Astrocyte of the cerebellum (primary cell): ENCODE data around the gene MLLT11.
"Not testable (repeated sequence)": the region's sequence is repeated elsewhere in the genome, so short reads cannot be mapped to it uniquely, and the experiment has no call there.

Experiments
- DNase-seq: peaks from one replicate; pipeline ENCODE4 v3.0.0-alpha.2; 2011; ENCODE audit warnings: low read depth
- H3K4me3 ChIP-seq: 2 replicates; pipeline ENCODE4 v1.5.1; 2011; ENCODE audit warnings: mild to moderate bottlenecking, low read depth, low read length, moderate library complexity
- CTCF ChIP-seq: IDR thresholded peaks from 2 replicates; pipeline ENCODE4 v1.5.1; 2012; ENCODE audit warnings: low read length, low read depth, moderate library complexity, mild to moderate bottlenecking; ENCODE audit errors: missing control alignments
- in situ Hi-C: cut with HindIII; loops from 2 replicates; pipeline ENCODE4 v1.10.0; 2017; ENCODE audit warnings: low sequenced_read_pairs

The MLLT11 gene

DNA sequence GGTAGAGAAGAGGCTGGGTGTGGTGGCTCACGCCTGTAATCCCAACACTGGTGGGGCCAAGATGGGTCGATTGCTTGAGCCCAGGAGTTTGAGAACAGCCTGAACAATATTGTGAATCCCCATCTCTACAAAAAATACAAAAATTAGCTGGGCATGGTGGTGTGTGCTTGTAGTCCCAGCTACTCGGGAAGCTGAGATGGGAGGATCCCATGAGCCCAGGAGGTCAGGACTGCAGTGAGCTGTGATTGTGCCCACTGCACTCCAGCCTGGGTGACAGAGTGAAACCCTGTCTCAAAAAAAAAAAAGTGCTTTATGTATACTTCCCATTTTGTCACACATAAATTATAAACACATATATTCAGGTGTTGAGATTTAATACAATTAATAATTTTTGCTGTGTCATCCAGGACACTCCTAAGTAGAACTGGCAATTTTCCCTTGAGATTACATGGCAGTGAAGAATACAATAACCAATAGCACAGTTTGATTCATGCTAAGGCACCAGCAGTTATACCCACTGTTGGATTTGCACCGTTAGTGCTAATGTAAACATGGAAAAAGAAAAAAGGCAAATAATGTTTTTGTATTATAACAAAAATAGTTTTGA is 25.9 kb downstream of the MLLT11 start:
- no peak for TF ChIP-seq CTCF
- DNase-seq, result no peak
- in situ Hi-C loops, result no loop called here
- no peak overlapping the region for H3K4me3 ChIP-seq

- in situ Hi-C loops, result loop anchor here (5.0 kb wide), 1 partner anchor 45 kb away; no protein-coding TSS in a partner anchor
- not testable (repeated sequence) for H3K4me3 ChIP-seq, DNase-seq
Observed at GRCh38 chr1:151097426-151097825, 37.2 kb downstream of the MLLT11 start.

DNA sequence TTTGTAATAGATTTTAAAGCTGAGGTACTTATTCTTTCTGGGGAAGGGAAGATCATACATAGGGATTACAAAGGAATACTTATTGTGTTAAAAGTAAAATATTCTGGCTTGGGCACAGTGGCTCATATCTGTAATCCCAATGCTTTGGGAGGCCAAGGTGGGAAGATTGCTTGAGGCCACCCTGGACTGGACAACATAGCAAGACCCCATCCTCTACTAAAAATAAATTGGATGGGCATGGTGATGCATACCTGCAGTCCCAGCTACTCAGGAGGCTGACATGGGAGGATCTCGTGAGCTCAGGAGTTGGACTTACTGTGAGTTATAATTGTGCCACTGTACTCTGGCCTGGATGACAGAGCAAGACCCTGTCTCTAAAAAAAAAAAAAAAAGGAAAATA is 37.9 kb downstream of the MLLT11 start:
- no peak for DNase-seq

GRCh38 chr1:151104630-151105029 is 44.4 kb downstream of the MLLT11 start:
- in situ Hi-C loops, result no loop called here
- no peak for TF ChIP-seq CTCF
- H3K4me3 ChIP-seq, result no peak overlapping the region
- no peak for DNase-seq

More for the DNA sequence above, 37.9 kb downstream of the MLLT11 start:
- no peak for TF ChIP-seq CTCF
- in situ Hi-C loops, result loop anchor here (5.0 kb wide), 1 partner anchor 44 kb away; no protein-coding TSS in a partner anchor
- no peak overlapping the region for H3K4me3 ChIP-seq

DNA sequence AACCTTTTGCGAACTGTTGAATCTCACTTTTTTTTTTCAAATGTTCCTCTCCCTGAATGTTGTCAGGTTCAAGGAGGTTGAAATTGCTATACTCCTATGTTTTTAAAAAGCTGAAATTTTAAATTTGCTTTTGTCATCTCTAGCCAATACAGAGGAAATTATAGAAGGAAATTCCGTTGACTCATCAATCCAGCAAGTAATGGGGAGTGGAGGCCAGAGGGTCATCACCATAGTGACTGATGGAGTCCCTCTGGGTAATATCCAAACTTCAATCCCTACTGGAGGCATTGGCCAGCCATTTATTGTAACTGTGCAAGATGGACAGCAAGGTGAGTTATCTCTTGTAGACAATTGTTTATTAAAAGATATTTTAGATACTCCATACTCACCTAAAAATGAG is 46.7 kb downstream of the MLLT11 start:
- DNase-seq, result no peak

GRCh38 chr1:151108331-151108730 is 48.1 kb downstream of the MLLT11 start:
- TF ChIP-seq CTCF, result no peak
- DNase-seq, result no peak
- H3K4me3 ChIP-seq, result no peak overlapping the region
- in situ Hi-C loops, result no loop called here

More for the DNA sequence above, 46.7 kb downstream of the MLLT11 start:
- in situ Hi-C loops, result no loop called here
- no peak overlapping the region for H3K4me3 ChIP-seq
- no peak for TF ChIP-seq CTCF

DNA sequence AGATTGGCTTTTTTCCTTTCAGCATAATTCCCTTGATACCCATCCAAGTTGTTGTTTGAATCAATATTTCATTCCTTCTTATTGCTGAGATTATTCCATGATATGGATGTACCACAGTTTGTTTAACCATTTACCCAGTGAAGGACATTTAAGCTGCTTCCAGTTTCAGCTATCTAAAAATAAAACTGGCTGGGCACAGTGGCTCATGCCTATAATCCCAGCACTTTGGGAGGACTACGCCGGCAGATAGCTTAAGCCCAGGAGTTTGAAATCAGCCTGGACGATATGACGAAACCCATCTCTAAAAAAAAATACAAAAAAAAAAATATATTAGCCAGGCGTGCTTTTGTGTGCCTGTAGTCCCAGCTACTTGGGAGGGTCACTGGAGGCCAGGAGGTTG is 53.7 kb downstream of the MLLT11 start:
- TF ChIP-seq CTCF, result no peak
- in situ Hi-C loops, result no loop called here
- no peak overlapping the region for H3K4me3 ChIP-seq
- no peak for DNase-seq
